ENCODE measurements around the gene PRSS56.

Gene PRSS56

GRCh38 chr2:232573042-232573441 lies 52.9 kb downstream of the PRSS56 start:
- DNase-seq (ENCODE audit: low spot score) = no peak

- no peak for DNase-seq (ENCODE audit: low spot score)
Measured at GRCh38 chr2:232573771-232574435, 53.7 kb downstream of the PRSS56 start.

- no peak for DNase-seq (ENCODE audit: low spot score)
Measured at GRCh38 chr2:232574674-232575403, 54.7 kb downstream of the PRSS56 start.
